Activated naive CD4-positive, alpha-beta T cell treated with Interleukin-2 at 50 U/mL for 16 hours (primary cell): Measurements from ENCODE around the gene OR2T29.
"Not testable (repeated sequence)": the region's sequence is repeated elsewhere in the genome, so short reads cannot be mapped to it uniquely, and the experiment has no call there.

Experiments
- DNase-seq: peaks from one replicate; pipeline ENCODE4 v3.0.0-alpha.2; 2020

OR2T29 gene

GRCh38 chr1:248507773-248508172 lies 54.8 kb downstream of the OR2T29 start, which contains the start of gene OR2G6:
OR2G6 (plus strand) TSS chr1:248508073; CDS start chr1:248521647, 13,574 bp downstream.
- DNase-seq, result not testable (repeated sequence)
